ENCODE measurements around the gene DDR1.

DNA sequence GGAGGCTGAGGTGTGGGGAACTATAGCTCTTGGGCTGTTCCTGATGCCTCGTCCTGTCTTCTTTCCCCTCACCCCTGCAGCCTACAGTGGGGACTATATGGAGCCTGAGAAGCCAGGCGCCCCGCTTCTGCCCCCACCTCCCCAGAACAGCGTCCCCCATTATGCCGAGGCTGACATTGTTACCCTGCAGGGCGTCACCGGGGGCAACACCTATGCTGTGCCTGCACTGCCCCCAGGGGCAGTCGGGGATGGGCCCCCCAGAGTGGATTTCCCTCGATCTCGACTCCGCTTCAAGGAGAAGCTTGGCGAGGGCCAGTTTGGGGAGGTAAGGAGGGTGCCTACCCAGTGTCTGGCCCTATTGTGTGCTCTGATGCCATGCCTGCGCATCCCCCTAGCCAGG lies 12.2 kb downstream of the DDR1 start:
- TF ChIP-seq, protein P1, sequence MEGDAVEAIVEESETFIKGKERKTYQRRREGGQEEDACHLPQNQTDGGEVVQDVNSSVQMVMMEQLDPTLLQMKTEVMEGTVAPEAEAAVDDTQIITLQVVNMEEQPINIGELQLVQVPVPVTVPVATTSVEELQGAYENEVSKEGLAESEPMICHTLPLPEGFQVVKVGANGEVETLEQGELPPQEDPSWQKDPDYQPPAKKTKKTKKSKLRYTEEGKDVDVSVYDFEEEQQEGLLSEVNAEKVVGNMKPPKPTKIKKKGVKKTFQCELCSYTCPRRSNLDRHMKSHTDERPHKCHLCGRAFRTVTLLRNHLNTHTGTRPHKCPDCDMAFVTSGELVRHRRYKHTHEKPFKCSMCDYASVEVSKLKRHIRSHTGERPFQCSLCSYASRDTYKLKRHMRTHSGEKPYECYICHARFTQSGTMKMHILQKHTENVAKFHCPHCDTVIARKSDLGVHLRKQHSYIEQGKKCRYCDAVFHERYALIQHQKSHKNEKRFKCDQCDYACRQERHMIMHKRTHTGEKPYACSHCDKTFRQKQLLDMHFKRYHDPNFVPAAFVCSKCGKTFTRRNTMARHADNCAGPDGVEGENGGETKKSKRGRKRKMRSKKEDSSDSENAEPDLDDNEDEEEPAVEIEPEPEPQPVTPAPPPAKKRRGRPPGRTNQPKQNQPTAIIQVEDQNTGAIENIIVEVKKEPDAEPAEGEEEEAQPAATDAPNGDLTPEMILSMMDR (conservative IDR thresholded peaks at IDR 0.05; ENCODE audit: low read depth in 2 of 2) = no peak
- TF ChIP-seq REST (IDR thresholded peaks at IDR 0.05; ENCODE audit: unreplicated experiment) (no peak), EZH2 (IDR thresholded peaks at IDR 0.05; ENCODE audit: low read depth, unreplicated experiment) (no peak), POLR2AphosphoS5 (IDR thresholded peaks at IDR 0.05; ENCODE audit: low read depth) (no peak), EZH2phosphoT487 (IDR thresholded peaks at IDR 0.05; ENCODE audit: unreplicated experiment) (no peak), ZNF331 (CRISPR knock-in tag; IDR thresholded peaks at IDR 0.05; ENCODE audit: low read depth) (no peak), CREB1 (CRISPR knock-in tag; IDR thresholded peaks at IDR 0.05; ENCODE audit: low read depth) (no peak)
- TF ChIP-seq, protein P2, sequence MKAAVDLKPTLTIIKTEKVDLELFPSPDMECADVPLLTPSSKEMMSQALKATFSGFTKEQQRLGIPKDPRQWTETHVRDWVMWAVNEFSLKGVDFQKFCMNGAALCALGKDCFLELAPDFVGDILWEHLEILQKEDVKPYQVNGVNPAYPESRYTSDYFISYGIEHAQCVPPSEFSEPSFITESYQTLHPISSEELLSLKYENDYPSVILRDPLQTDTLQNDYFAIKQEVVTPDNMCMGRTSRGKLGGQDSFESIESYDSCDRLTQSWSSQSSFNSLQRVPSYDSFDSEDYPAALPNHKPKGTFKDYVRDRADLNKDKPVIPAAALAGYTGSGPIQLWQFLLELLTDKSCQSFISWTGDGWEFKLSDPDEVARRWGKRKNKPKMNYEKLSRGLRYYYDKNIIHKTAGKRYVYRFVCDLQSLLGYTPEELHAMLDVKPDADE (IDR thresholded peaks at IDR 0.05) = no peak
- TF ChIP-seq, protein P3, sequence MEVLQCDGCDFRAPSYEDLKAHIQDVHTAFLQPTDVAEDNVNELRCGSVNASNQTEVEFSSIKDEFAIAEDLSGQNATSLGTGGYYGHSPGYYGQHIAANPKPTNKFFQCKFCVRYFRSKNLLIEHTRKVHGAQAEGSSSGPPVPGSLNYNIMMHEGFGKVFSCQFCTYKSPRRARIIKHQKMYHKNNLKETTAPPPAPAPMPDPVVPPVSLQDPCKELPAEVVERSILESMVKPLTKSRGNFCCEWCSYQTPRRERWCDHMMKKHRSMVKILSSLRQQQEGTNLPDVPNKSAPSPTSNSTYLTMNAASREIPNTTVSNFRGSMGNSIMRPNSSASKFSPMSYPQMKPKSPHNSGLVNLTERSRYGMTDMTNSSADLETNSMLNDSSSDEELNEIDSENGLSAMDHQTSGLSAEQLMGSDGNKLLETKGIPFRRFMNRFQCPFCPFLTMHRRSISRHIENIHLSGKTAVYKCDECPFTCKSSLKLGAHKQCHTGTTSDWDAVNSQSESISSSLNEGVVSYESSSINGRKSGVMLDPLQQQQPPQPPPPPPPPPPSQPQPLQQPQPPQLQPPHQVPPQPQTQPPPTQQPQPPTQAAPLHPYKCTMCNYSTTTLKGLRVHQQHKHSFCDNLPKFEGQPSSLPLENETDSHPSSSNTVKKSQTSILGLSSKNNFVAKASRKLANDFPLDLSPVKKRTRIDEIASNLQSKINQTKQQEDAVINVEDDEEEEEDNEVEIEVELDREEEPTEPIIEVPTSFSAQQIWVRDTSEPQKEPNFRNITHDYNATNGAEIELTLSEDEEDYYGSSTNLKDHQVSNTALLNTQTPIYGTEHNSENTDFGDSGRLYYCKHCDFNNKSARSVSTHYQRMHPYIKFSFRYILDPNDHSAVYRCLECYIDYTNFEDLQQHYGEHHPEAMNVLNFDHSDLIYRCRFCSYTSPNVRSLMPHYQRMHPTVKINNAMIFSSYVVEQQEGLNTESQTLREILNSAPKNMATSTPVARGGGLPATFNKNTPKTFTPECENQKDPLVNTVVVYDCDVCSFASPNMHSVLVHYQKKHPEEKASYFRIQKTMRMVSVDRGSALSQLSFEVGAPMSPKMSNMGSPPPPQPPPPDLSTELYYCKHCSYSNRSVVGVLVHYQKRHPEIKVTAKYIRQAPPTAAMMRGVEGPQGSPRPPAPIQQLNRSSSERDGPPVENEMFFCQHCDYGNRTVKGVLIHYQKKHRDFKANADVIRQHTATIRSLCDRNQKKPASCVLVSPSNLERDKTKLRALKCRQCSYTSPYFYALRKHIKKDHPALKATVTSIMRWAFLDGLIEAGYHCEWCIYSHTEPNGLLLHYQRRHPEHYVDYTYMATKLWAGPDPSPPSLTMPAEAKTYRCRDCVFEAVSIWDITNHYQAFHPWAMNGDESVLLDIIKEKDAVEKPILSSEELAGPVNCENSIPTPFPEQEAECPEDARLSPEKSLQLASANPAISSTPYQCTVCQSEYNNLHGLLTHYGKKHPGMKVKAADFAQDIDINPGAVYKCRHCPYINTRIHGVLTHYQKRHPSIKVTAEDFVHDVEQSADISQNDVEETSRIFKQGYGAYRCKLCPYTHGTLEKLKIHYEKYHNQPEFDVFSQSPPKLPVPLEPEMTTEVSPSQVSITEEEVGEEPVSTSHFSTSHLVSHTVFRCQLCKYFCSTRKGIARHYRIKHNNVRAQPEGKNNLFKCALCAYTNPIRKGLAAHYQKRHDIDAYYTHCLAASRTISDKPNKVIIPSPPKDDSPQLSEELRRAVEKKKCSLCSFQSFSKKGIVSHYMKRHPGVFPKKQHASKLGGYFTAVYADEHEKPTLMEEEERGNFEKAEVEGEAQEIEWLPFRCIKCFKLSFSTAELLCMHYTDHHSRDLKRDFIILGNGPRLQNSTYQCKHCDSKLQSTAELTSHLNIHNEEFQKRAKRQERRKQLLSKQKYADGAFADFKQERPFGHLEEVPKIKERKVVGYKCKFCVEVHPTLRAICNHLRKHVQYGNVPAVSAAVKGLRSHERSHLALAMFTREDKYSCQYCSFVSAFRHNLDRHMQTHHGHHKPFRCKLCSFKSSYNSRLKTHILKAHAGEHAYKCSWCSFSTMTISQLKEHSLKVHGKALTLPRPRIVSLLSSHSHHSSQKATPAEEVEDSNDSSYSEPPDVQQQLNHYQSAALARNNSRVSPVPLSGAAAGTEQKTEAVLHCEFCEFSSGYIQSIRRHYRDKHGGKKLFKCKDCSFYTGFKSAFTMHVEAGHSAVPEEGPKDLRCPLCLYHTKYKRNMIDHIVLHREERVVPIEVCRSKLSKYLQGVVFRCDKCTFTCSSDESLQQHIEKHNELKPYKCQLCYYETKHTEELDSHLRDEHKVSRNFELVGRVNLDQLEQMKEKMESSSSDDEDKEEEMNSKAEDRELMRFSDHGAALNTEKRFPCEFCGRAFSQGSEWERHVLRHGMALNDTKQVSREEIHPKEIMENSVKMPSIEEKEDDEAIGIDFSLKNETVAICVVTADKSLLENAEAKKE (CRISPR knock-in tag; IDR thresholded peaks at IDR 0.05) = no peak

Data from GM23338 (cell line).